ENCODE results near the gene TNFAIP1.

Gene TNFAIP1

DNA sequence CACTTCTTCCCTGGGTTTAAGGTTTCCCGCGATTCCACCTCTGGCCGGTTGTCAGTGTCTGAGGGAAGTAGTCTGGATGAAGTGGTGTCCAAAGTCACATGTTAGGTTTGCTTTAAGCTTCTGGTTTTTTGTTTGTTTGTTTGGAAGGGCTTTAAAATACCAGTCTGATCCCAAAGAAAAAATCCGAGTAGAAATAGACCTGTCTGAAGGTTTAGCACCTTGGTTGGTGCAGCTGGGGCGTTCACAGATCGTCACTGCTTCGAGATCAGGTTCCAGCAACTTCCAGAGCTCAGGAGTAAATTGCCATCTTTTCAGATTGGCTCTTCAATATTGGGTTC, 16.0 kb upstream of the TNFAIP1 start:
- Histone ChIP-seq H3K4me3 (peak overlapping the region; percentile 56 to 81), H3K36me3 (no peaks in the 10 kb centered on the region), H3K4me1 (peaks cover 0 to 22% (median 13%) of the 10 kb centered on the region in 4 donors), H3K27ac (peak overlapping the region; percentile 42 to 44), H3K27me3 (no peaks in the 10 kb centered on the region), H3K9me3 (no peaks in the 10 kb centered on the region)
- intact Hi-C loops (cut with DNase I; ENCODE audit: low total_unique reads) = no loop called here
- no peak for DNase-seq
- TF ChIP-seq, protein P1, sequence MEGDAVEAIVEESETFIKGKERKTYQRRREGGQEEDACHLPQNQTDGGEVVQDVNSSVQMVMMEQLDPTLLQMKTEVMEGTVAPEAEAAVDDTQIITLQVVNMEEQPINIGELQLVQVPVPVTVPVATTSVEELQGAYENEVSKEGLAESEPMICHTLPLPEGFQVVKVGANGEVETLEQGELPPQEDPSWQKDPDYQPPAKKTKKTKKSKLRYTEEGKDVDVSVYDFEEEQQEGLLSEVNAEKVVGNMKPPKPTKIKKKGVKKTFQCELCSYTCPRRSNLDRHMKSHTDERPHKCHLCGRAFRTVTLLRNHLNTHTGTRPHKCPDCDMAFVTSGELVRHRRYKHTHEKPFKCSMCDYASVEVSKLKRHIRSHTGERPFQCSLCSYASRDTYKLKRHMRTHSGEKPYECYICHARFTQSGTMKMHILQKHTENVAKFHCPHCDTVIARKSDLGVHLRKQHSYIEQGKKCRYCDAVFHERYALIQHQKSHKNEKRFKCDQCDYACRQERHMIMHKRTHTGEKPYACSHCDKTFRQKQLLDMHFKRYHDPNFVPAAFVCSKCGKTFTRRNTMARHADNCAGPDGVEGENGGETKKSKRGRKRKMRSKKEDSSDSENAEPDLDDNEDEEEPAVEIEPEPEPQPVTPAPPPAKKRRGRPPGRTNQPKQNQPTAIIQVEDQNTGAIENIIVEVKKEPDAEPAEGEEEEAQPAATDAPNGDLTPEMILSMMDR (IDR thresholded peaks at IDR 0.05) = no peak

DNA sequence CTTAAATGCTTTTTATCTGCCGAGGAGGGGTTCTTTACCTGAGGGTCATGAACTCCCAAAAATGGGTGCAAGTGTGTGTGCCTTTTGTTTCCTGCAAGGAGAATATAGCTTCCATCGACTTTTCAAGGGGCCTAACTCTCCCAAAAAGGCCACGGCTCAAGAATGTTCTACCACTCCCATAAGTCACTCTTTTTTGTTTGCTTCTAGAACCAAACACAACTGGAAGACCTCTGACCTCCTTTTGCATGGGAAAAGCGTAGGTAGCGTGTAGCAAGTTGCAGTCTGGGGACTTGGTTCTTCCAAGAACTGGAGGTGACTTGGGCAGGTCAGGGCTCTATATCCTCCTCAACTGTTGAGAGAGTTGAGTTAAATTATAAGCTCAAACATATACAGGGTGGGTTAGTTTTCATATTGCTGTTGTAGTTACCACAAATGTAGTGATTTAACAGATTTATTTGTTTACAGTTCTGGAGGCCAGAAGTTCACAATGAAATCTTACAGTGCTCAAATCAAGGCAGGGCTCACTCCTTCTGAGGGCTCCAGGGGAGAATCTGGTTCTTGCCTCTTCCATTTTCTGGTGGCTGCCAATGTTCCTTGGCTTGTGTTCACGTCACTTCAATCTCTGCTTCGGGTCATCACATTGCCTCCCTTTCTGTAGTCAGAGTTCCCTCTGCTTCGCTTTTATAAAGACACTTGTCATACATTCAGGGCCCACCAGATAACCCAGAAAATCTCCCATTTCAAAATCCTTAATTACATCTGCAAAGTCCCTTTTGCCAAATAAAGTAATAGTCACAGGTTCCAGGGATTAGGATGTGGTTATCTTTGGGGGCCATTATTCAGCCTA, 15.1 kb upstream of the TNFAIP1 start:
- DNase-seq = no peak
- intact Hi-C loops (cut with DNase I; ENCODE audit: low total_unique reads) = no loop called here
- H3K4me1 ChIP-seq = peaks cover 0 to 22% (median 13%) of the 10 kb centered on the region in 4 donors
- no peaks in the 10 kb centered on the region for H3K27me3 ChIP-seq
- no peak overlapping the region for H3K27ac ChIP-seq
- TF ChIP-seq, protein P1 (IDR thresholded peaks at IDR 0.05) = no peak
- no peaks in the 10 kb centered on the region for H3K9me3 ChIP-seq
- no peaks in the 10 kb centered on the region for H3K36me3 ChIP-seq
- no peak overlapping the region for H3K4me3 ChIP-seq

DNA sequence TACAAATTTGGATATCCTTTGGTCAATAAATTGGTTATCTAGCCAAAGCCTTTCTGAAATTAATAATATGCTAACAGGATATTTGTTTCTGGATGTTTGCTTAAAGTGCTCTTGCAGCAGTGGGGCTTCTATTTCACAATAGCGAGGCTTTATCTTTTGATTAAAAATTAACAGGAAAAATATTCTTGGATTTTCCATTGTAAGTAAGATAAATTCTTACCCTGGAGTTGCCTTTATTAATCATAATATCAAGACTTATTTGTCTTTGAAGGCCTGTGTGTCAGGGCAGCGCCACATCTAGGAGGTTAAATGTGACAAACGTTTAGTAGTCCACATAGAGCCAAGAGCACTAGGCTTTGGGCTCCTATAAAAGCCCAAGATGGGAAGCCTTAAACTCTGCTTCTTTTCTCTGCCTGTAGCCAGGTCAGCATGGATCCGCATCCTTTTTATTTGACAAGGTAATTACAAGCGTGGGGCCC, 11.3 kb upstream of the TNFAIP1 start:
- no peaks in the 10 kb centered on the region for H3K27me3 ChIP-seq
- no peaks in the 10 kb centered on the region for H3K9me3 ChIP-seq
- H3K4me3 ChIP-seq = no peak overlapping the region
- H3K4me1 ChIP-seq = peaks cover 0 to 11% (median 4%) of the 10 kb centered on the region in 4 donors
- intact Hi-C loops (cut with DNase I; ENCODE audit: low total_unique reads) = no loop called here
- DNase-seq = no peak
- peaks cover 22 to 30% (median 23%) of the 10 kb centered on the region in 3 donors for H3K36me3 ChIP-seq
- TF ChIP-seq, protein P1 (IDR thresholded peaks at IDR 0.05) = no peak
- no peak overlapping the region for H3K27ac ChIP-seq

DNA sequence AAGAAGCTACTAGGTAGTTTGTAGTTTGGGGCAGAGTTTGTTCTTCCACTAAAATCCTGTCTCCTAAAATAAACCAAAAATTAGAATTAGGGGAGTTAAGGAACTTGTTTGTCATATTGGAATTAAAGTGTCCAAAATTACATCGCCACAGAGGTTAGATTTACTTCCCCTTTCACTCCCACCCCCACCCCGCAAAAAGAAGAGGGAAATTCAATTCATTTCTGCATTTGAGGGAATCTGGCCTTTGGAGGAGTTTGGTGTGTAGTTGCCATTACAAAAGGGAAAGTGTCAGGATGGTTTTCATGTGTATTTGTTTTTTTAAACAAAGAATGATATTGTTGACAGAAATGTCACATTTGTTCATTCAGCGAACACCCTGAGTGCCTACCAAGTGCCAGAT, 10.8 kb upstream of the TNFAIP1 start:
- Histone ChIP-seq H3K27me3 (no peaks in the 10 kb centered on the region), H3K9me3 (no peaks in the 10 kb centered on the region), H3K4me1 (peaks cover 0 to 6% (median 2%) of the 10 kb centered on the region in 4 donors), H3K36me3 (peaks cover 26 to 35% (median 27%) of the 10 kb centered on the region in 3 donors), H3K4me3 (no peak overlapping the region), H3K27ac (no peak overlapping the region)
- intact Hi-C loops (cut with DNase I; ENCODE audit: low total_unique reads) = no loop called here
- TF ChIP-seq, protein P1 (IDR thresholded peaks at IDR 0.05) = no peak
- DNase-seq = no peak

DNA sequence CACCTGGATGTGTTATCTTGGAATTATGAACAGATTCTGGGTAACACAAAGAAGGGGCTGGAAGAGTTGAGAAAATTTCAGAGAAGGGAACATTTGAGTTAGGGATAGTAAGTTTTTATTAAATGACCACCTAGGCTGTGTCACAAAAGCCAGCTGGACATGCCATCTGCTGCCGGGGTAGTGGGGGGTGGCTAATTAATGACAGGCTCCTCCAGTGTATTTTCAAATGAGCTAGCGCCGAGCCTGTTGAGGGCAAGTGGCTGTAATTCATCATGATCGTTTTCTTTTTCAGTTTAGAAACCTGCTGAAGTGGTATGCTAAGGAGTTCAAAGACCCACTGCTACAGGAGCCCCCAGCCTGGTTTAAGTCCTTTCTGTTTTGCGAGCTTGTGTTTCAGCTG, 10.3 kb upstream of the TNFAIP1 start:
- TF ChIP-seq, protein P1 (IDR thresholded peaks at IDR 0.05) = no peak
- peaks cover 0 to 2% (median 0%) of the 10 kb centered on the region in 4 donors for H3K4me1 ChIP-seq
- no peaks in the 10 kb centered on the region for H3K9me3 ChIP-seq
- no peak overlapping the region for H3K4me3 ChIP-seq
- no peak for DNase-seq
- no peaks in the 10 kb centered on the region for H3K27me3 ChIP-seq
- H3K36me3 ChIP-seq = peaks cover 26 to 39% (median 29%) of the 10 kb centered on the region in 3 donors
- no peak overlapping the region for H3K27ac ChIP-seq
- intact Hi-C loops (cut with DNase I; ENCODE audit: low total_unique reads) = no loop called here

Data from tibial artery (tissue), 4 donors.